Measurements from ENCODE around the gene CPXM1.
"Not testable (repeated sequence)": the region's sequence is repeated elsewhere in the genome, so short reads cannot be mapped to it uniquely, and the experiment has no call there.

CPXM1 gene

GRCh38 chr20:2783908-2784566, 16.4 kb downstream of the CPXM1 start:
- POLR2A ChIA-PET (ENCODE audit: low non-redundant PET) = no interaction called here
- no peak overlapping the region for H3K27ac ChIP-seq
- TF ChIP-seq, protein P1, sequence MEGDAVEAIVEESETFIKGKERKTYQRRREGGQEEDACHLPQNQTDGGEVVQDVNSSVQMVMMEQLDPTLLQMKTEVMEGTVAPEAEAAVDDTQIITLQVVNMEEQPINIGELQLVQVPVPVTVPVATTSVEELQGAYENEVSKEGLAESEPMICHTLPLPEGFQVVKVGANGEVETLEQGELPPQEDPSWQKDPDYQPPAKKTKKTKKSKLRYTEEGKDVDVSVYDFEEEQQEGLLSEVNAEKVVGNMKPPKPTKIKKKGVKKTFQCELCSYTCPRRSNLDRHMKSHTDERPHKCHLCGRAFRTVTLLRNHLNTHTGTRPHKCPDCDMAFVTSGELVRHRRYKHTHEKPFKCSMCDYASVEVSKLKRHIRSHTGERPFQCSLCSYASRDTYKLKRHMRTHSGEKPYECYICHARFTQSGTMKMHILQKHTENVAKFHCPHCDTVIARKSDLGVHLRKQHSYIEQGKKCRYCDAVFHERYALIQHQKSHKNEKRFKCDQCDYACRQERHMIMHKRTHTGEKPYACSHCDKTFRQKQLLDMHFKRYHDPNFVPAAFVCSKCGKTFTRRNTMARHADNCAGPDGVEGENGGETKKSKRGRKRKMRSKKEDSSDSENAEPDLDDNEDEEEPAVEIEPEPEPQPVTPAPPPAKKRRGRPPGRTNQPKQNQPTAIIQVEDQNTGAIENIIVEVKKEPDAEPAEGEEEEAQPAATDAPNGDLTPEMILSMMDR (conservative IDR thresholded peaks at IDR 0.05; ENCODE audit: low read depth) = no peak
- no peak for DNase-seq (ENCODE audit: low spot score)
- CTCF ChIA-PET = interaction anchor here (0.7 kb wide), 1 partner anchor 90 kb away, joined by 5 read pairs; no protein-coding TSS in a partner anchor

GRCh38 chr20:2780948-2781347, 19.5 kb downstream of the CPXM1 start:
- POLR2A ChIA-PET (ENCODE audit: low non-redundant PET) = no interaction called here
- no peak overlapping the region for H3K27ac ChIP-seq
- CTCF ChIA-PET = no interaction called here
- TF ChIP-seq, protein P1 (conservative IDR thresholded peaks at IDR 0.05; ENCODE audit: low read depth) = no peak; the same call in 1 of the 2 replicates
- DNase-seq (ENCODE audit: low spot score) = no peak

DNA sequence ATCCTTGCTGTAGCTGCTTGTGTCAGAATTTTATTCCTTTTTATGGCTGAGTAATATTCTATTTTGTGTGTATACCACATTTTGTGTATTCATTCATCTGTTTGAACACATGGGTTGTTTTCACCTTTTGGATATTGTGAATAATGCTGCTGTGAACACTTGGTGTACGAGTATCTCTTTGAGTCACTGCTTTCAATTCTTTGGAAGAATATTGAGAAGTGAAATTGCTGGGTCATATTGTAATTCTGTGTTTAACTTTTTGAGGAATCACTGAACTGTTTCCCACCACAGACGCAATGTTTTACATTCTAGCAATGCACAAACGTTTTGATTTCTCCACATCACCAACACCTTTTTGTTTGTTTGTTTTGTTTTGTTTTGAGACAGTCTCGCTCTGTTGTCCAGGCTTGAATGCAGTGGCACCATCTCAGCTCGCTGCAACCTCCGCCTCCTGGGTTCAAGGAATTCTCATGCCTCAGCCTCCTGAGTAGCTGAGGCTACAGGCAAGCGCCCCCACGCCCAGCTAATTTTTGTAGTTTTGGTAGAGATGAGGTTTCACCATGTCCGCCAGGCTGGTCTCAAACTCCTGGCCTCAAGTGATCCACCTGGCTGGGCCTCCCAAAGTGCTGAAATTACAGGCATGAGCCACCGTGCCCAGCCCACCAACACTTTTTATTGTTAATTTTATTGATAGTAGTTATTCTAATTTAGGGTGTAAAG, 21.7 kb downstream of the CPXM1 start:
- no peak overlapping the region for H3K27ac ChIP-seq
- TF ChIP-seq, protein P1 (conservative IDR thresholded peaks at IDR 0.05; ENCODE audit: low read depth) = no peak
- POLR2A ChIA-PET (ENCODE audit: low non-redundant PET) = no interaction called here
- no peak for DNase-seq (ENCODE audit: low spot score)
- CTCF ChIA-PET = no interaction called here

DNA sequence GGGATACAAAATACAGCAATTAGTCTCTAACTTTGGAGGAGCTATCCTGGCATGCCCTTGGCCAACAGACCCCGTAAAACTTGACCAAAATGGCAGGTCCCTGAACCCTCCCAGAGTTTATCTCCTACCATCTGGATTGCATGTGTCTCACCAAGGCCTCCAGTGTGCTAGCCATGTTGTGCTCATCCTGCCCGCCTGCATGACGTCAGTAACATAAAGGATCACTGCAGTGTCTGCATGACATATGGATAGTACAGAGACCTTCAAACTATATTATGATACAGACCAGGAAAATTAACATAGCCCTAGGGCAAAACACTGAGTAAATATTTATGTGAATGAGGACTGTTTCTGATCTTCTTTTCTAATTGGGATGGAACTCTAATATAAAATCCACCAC, 25.3 kb downstream of the CPXM1 start:
- DNase-seq (ENCODE audit: low spot score) = no peak
- no peak overlapping the region for H3K27ac ChIP-seq
- POLR2A ChIA-PET (ENCODE audit: low non-redundant PET) = interaction anchor here (0.5 kb wide), 1 partner anchor 12 kb away, joined by 6 read pairs; no protein-coding TSS in a partner anchor
- CTCF ChIA-PET = interaction anchor here (0.7 kb wide), 1 partner anchor 10 kb away, joined by 3 read pairs; no protein-coding TSS in a partner anchor
- TF ChIP-seq, protein P1 (conservative IDR thresholded peaks at IDR 0.05; ENCODE audit: low read depth) = no peak

- ChIA-PET POLR2A (ENCODE audit: low non-redundant PET) (no interaction called here), CTCF (no interaction called here)
- TF ChIP-seq, protein P1 (conservative IDR thresholded peaks at IDR 0.05; ENCODE audit: low read depth) = no peak
- no peak for DNase-seq (ENCODE audit: low spot score)
- H3K27ac ChIP-seq = no peak overlapping the region
These were observed 26.6 kb downstream of the CPXM1 start for GRCh38 chr20:2773812-2774211.

GRCh38 chr20:2771631-2772080, 28.8 kb downstream of the CPXM1 start:
- POLR2A ChIA-PET (ENCODE audit: low non-redundant PET) = no interaction called here
- DNase-seq (ENCODE audit: low spot score) = no peak
- H3K27ac ChIP-seq = no peak overlapping the region
- CTCF ChIA-PET = interaction anchor here (0.6 kb wide), 2 partner anchors 28 to 56 kb away, joined by 4 read pairs; no protein-coding TSS in a partner anchor
- TF ChIP-seq, protein P1 (conservative IDR thresholded peaks at IDR 0.05; ENCODE audit: low read depth) = no peak

GRCh38 chr20:2770091-2770490, 30.3 kb downstream of the CPXM1 start:
- H3K27ac ChIP-seq; CTCF ChIA-PET; POLR2A ChIA-PET (ENCODE audit: low non-redundant PET); DNase-seq (ENCODE audit: low spot score): not testable (repeated sequence)
